Activated naive CD8-positive, alpha-beta T cell treated with anti-CD3 and anti-CD28 coated beads, Interleukin-2, amount 50 U/mL, for 24 hours (primary cell): ENCODE data around the gene APLF.
"Not testable (repeated sequence)": the region's sequence is repeated elsewhere in the genome, so short reads cannot be mapped to it uniquely, and the experiment has no call there.

Experiments used
- ATAC-seq: fragments of 150-1000 bp; cut with Tn5 transposase; one replicate; pipeline ENCODE4 v1.10.0; 2021
- DNase-seq: peaks from one replicate; pipeline ENCODE4 v3.0.0; 2021
- H3K27ac Mint-ChIP-seq: one replicate; pipeline ENCODE4 v1.8.0; 2021; ENCODE audit warnings: mild to moderate bottlenecking, mixed read lengths
- H3K27me3 Mint-ChIP-seq: one replicate; pipeline ENCODE4 v1.8.0; 2021; ENCODE audit warnings: mixed read lengths
- H3K36me3 Mint-ChIP-seq: one replicate; pipeline ENCODE4 v1.8.0; 2021; ENCODE audit warnings: low read depth, mixed read lengths
- H3K4me1 Mint-ChIP-seq: one replicate; pipeline ENCODE4 v1.8.0; 2021; ENCODE audit warnings: mixed read lengths
- H3K4me3 Mint-ChIP-seq: one replicate; pipeline ENCODE4 v1.8.0; 2021; ENCODE audit warnings: mild to moderate bottlenecking, moderate library complexity, mixed read lengths
- H3K9me3 Mint-ChIP-seq: one replicate; pipeline ENCODE4 v1.8.0; 2021; ENCODE audit warnings: mixed read lengths

Gene APLF

DNA sequence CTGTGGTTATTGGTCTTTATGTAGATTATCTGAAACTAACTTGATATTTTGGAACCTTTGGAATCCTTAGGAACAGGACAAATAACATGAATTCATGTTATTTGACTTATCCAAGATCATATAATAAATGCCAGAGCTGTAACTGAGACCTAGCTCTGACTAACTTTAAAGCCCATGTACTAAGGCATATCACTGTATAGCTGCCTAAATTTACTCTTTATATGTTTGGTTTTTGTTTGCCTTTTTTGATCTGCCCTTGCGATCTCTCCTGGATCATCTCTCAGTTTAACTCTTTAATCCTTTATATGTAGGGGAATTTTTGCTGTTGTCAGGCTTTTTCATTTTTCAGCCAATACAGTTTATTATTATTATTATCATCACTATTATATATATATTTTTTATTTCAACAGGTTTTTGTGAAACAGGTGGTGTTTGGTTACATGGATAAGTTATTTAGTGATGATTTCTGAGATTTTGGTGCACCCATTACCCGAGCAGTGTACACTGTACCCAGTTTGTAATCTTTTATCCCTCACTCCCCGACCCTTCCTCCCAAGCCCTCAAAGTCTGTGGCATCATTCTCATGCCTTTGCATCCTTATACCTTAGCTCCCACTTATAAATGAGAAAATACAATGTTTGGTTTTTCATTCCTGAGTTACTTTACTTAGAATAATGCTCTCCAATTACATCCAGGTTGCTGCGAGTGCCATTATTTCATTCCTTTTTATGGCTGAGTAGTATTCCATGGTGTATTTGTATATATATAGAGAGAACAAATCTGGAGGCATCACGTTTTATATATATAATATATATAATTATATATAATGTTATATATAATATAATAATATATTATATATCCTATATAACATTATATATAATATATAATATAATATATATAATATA, 48.9 kb downstream of the APLF start:
- Mint-ChIP-seq H3K27me3 (no peaks in the 10 kb centered on the region), H3K27ac (no peak overlapping the region), H3K9me3 (no peaks in the 10 kb centered on the region), H3K4me1 (no peaks in the 10 kb centered on the region), H3K36me3 (no peaks in the 10 kb centered on the region), H3K4me3 (no peak overlapping the region)
- ATAC-seq (no peak), DNase-seq (no peak)

DNA sequence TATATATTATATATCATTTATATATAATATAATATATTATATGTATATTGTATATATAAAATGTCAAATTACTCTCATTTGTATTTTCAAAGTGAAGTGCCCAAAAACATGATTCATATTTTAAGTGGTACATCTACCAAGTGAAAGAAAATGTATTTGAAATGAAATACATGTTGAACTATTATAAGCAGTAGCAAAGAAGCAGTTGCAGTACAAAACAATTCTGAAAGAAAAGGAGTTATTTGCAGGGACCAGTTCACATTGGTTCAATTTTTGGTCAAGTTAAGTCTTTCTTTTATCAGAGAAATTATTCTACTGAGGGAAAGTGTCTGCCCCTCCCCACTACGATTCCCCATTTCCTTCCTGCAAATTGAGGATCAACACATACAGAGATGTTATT, 51.9 kb downstream of the APLF start:
- DNase-seq (no peak), ATAC-seq (no peak)
- Mint-ChIP-seq H3K4me3 (no peak overlapping the region), H3K9me3 (no peaks in the 10 kb centered on the region), H3K4me1 (no peaks in the 10 kb centered on the region), H3K36me3 (no peaks in the 10 kb centered on the region), H3K27me3 (no peaks in the 10 kb centered on the region), H3K27ac (no peak overlapping the region)

DNA sequence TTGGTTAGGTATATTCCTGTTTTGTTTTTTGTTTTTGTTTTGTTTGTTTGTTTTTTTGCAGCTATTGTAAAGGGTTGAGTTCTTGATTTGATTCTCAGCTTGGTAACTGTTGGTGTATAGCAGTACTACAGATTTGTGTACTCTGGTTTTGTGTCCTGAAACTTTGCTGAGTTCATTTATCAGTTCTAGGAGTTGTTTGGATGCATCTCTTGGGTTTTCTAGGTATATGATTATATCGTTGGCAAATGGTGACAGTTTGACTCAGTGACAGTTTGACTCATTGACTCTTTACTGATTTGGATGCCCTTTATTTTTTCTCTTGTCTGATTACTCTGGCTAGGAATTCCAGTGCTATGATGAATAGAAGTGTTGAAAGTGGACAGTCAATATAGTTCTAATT, 53.7 kb downstream of the APLF start:
- no peak overlapping the region for H3K27ac Mint-ChIP-seq
- peak; percentile 43 for ATAC-seq
- no peaks in the 10 kb centered on the region for H3K4me1 Mint-ChIP-seq
- peaks cover 1% of the 10 kb centered on the region for H3K36me3 Mint-ChIP-seq
- no peaks in the 10 kb centered on the region for H3K9me3 Mint-ChIP-seq
- no peak overlapping the region for H3K4me3 Mint-ChIP-seq
- no peak for DNase-seq
- H3K27me3 Mint-ChIP-seq = no peaks in the 10 kb centered on the region

DNA sequence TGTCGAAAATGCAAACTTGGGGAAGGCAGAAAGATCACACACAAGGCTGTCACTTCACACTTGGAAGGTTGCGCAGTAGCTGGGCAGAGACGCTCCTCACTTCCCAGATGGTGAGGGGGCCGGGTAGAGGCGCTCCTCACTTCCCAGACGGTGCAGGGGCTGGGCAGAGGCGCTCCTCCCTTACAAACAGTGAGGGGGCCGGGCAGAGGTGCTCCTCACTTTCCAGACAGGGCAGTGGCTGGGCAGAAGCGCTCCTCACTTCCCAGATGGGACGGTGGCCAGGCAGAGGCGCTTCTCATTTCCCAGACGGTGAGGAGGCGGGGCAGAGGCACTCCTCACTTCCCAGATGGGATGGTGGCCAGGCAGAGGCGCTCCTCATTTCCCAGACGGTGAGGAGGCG, 59.6 kb downstream of the APLF start:
- H3K4me1 Mint-ChIP-seq, ATAC-seq, H3K9me3 Mint-ChIP-seq, H3K27me3 Mint-ChIP-seq, DNase-seq, H3K27ac Mint-ChIP-seq, H3K36me3 Mint-ChIP-seq, H3K4me3 Mint-ChIP-seq: not testable (repeated sequence)

DNA sequence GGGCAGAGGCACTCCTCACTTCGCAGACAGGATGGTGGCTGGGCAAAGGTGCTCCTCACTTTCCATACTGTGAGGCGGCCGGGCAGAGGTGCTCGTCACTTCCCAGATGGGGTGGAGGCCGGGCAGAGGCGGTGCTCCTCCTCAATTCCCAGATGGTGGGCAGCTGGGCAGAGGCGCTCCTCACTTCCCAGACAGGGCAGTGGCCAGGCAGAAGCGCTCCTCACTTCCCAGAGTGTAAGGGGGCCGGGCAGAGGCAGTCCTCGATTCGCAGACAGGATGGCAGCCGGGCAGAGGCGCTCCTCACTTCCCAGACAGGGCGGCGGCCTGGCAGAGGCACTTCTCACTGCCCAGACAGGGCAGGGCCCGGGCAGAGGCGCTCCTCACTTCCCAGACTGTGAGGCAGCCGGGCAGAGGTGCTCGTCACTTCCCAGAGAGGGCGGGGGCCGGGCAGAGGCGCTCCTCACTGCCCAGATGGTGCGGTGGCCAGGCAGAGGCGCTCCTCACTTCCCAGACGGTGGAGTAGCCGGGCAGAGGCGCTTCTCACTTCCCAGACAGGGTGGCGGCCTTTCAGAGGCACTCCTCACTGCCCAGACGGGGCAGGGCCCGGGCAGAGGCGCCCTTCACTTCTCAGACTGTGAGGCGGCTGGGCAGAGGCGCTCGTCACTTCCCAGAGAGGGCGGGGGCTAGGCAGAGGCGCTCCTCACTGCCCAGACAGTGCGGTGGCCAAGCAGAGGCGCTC, 60.1 kb downstream of the APLF start:
- H3K36me3 Mint-ChIP-seq, H3K4me3 Mint-ChIP-seq, DNase-seq, H3K4me1 Mint-ChIP-seq, H3K9me3 Mint-ChIP-seq, H3K27ac Mint-ChIP-seq, H3K27me3 Mint-ChIP-seq, ATAC-seq: not testable (repeated sequence)

DNA sequence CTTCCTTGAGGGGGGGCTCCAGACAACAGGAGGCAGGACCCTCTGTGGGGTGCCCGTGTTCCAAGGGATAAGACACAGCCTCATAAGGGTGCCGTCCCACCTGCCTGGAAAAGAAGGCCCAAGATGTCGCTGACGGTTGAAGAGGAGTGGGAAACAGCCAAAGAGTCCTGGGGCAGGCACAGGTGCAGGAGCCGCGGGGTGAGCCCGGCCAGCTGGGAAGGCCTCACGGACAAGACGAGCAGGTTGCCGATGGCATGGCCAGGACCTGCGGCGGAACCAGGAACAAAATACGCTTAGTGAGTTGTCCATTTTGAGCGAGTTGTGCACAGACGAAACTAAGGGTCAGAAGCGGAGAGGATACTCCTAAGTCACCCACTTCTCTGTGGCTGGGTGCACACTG, 61.8 kb downstream of the APLF start:
- ATAC-seq, H3K27ac Mint-ChIP-seq, H3K4me3 Mint-ChIP-seq, H3K27me3 Mint-ChIP-seq, H3K4me1 Mint-ChIP-seq, DNase-seq, H3K9me3 Mint-ChIP-seq, H3K36me3 Mint-ChIP-seq: not testable (repeated sequence)

GRCh38 chr2:68529651-68530050, 62.3 kb downstream of the APLF start:
- not testable (repeated sequence) for H3K4me1 Mint-ChIP-seq, H3K36me3 Mint-ChIP-seq, ATAC-seq, H3K27ac Mint-ChIP-seq, H3K4me3 Mint-ChIP-seq, DNase-seq, H3K9me3 Mint-ChIP-seq, H3K27me3 Mint-ChIP-seq

GRCh38 chr2:68536000-68536399, 68.6 kb downstream of the APLF start:
- ATAC-seq = no peak
- Mint-ChIP-seq H3K4me3 (no peak overlapping the region), H3K27me3 (no peaks in the 10 kb centered on the region), H3K9me3 (no peaks in the 10 kb centered on the region), H3K27ac (no peak overlapping the region), H3K4me1 (no peaks in the 10 kb centered on the region), H3K36me3 (no peaks in the 10 kb centered on the region)
- DNase-seq = no peak

GRCh38 chr2:68537011-68537410, 69.6 kb downstream of the APLF start:
- ATAC-seq (no peak), DNase-seq (no peak)
- Mint-ChIP-seq H3K4me1 (no peaks in the 10 kb centered on the region), H3K27me3 (no peaks in the 10 kb centered on the region), H3K4me3 (no peak overlapping the region), H3K9me3 (no peaks in the 10 kb centered on the region), H3K36me3 (no peaks in the 10 kb centered on the region), H3K27ac (no peak overlapping the region)

DNA sequence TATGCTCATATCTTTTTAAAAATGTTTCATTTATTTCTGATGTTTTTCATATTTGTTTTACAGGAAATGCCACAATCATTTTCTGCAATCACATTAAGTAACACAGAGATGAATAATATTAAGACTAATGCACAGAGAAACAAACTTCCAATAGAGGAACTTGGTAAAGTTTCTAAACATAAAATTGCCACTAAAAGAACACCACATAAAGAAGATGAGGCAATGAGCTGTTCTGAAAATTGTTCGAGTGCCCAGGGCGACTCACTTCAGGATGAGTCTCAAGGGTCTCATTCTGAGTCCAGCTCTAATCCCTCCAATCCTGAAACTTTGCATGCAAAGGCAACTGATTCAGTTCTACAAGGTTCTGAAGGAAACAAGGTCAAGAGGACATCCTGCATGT, 70.4 kb downstream of the APLF start:
- Mint-ChIP-seq H3K4me3 (no peak overlapping the region), H3K27me3 (no peaks in the 10 kb centered on the region), H3K4me1 (no peaks in the 10 kb centered on the region), H3K27ac (no peak overlapping the region), H3K9me3 (no peaks in the 10 kb centered on the region), H3K36me3 (no peaks in the 10 kb centered on the region)
- ATAC-seq (no peak), DNase-seq (no peak)

GRCh38 chr2:68544811-68545210, 77.4 kb downstream of the APLF start:
- peaks cover 2% of the 10 kb centered on the region for H3K36me3 Mint-ChIP-seq
- ATAC-seq (no peak), DNase-seq (no peak)
- H3K4me3 Mint-ChIP-seq = no peak overlapping the region
- H3K27me3 Mint-ChIP-seq = no peaks in the 10 kb centered on the region
- H3K4me1 Mint-ChIP-seq = no peaks in the 10 kb centered on the region
- H3K27ac Mint-ChIP-seq = no peak overlapping the region
- H3K9me3 Mint-ChIP-seq = no peaks in the 10 kb centered on the region

- Mint-ChIP-seq H3K4me3 (no peak overlapping the region), H3K27me3 (no peaks in the 10 kb centered on the region), H3K36me3 (peaks cover 2% of the 10 kb centered on the region), H3K9me3 (no peaks in the 10 kb centered on the region), H3K27ac (no peak overlapping the region), H3K4me1 (no peaks in the 10 kb centered on the region)
- ATAC-seq = no peak
- DNase-seq = no peak
These were observed 81.0 kb downstream of the APLF start for GRCh38 chr2:68548396-68548795.

- DNase-seq (no peak), ATAC-seq (no peak)
- H3K9me3 Mint-ChIP-seq = no peaks in the 10 kb centered on the region
- H3K4me3 Mint-ChIP-seq = no peak overlapping the region
- H3K27me3 Mint-ChIP-seq = no peaks in the 10 kb centered on the region
- no peaks in the 10 kb centered on the region for H3K4me1 Mint-ChIP-seq
- no peaks in the 10 kb centered on the region for H3K36me3 Mint-ChIP-seq
- no peak overlapping the region for H3K27ac Mint-ChIP-seq
These were observed 85.7 kb downstream of the APLF start for GRCh38 chr2:68553098-68553497.

DNA sequence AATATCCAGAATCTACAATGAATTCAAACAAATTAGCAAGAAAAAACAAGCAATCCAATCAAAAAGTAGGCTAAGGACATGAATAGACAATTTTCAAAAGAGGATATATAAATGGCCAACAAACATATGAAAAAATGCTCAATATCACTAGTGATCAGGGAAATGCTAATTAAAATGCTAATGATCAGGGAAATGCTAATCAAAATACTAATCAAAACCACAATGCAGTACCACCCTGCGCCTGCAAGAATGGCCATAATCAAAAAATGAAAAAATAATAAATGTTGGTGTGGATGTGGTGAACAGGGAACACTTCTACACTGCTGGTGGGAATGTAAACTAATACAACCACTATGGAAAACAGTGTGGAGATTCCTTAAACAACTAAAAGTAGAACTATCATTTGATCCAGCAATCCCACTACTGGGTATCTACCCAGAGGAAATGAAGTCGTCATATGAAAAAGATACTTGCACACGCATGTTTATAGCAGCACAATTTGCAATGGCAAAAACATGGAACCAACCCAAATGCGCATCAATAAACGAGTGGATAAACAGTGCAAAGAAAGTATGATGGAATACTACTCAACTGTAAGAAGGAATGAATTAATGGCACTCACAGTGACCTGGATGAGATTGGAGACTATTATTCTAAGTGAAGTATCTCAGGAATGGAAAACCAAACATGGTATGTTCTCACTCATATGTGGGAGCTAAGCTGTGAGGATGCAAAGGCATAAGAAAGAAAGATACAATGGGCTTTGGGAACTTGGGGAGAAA, 88.2 kb downstream of the APLF start:
- not testable (repeated sequence) for ATAC-seq, H3K9me3 Mint-ChIP-seq, H3K36me3 Mint-ChIP-seq, H3K27me3 Mint-ChIP-seq, DNase-seq, H3K4me3 Mint-ChIP-seq, H3K27ac Mint-ChIP-seq, H3K4me1 Mint-ChIP-seq

GRCh38 chr2:68556381-68556780, 89.0 kb downstream of the APLF start:
- Mint-ChIP-seq H3K27ac (no peak overlapping the region), H3K4me3 (no peak overlapping the region), H3K27me3 (no peaks in the 10 kb centered on the region), H3K36me3 (no peaks in the 10 kb centered on the region), H3K9me3 (no peaks in the 10 kb centered on the region), H3K4me1 (no peaks in the 10 kb centered on the region)
- DNase-seq = no peak
- no peak for ATAC-seq
